CD4-positive, alpha-beta T cell treated with Interleukin-4 for 4 hours (primary cell): Measurements from ENCODE around the gene VILL.

ENCODE experiments used
- DNase-seq: peaks from one replicate; pipeline ENCODE4 v3.0.0-alpha.2; 2020

VILL gene

GRCh38 chr3:37990527-37990926, at the start of gene VILL:
Gene VILL (plus strand): TSS chr3:37990786. CDS start chr3:37993673, 2,887 bp downstream.
- DNase-seq, result no peak

GRCh38 chr3:37941608-37942508, 48.7 kb upstream of the VILL start:
- DNase-seq, result no peak

GRCh38 chr3:37942646-37943045, 47.9 kb upstream of the VILL start:
- no peak for DNase-seq

GRCh38 chr3:37943126-37943525, 47.5 kb upstream of the VILL start:
- DNase-seq, result no peak

GRCh38 chr3:37943631-37944314, 46.8 kb upstream of the VILL start:
- DNase-seq, result no peak

GRCh38 chr3:37944391-37944842, 46.2 kb upstream of the VILL start:
- DNase-seq, result no peak

GRCh38 chr3:37945156-37945806, 45.3 kb upstream of the VILL start:
- no peak for DNase-seq

- DNase-seq, result no peak
Measured at GRCh38 chr3:37945807-37946530, 44.6 kb upstream of the VILL start.

- no peak for DNase-seq
Measured at GRCh38 chr3:37946531-37946889, 44.1 kb upstream of the VILL start.

GRCh38 chr3:37949866-37950265, 40.7 kb upstream of the VILL start:
- no peak for DNase-seq

GRCh38 chr3:37952564-37952963, 38.0 kb upstream of the VILL start:
- DNase-seq, result no peak

GRCh38 chr3:37953226-37953625, 37.4 kb upstream of the VILL start:
- no peak for DNase-seq

GRCh38 chr3:37953707-37954394, 36.7 kb upstream of the VILL start:
- no peak for DNase-seq

- no peak for DNase-seq
Measured at GRCh38 chr3:37954881-37955280, 35.7 kb upstream of the VILL start.

GRCh38 chr3:37955918-37956707, 34.5 kb upstream of the VILL start:
- DNase-seq, result no peak

- no peak for DNase-seq
Measured at GRCh38 chr3:37956723-37957538, 33.7 kb upstream of the VILL start.

- DNase-seq, result no peak
Measured at GRCh38 chr3:37957539-37957936, 33.0 kb upstream of the VILL start.

GRCh38 chr3:37961622-37962431, 28.8 kb upstream of the VILL start:
- no peak for DNase-seq

- DNase-seq, result no peak
Measured at GRCh38 chr3:37963016-37963415, 27.6 kb upstream of the VILL start.

- no peak for DNase-seq
Measured at GRCh38 chr3:37963635-37964034, 27.0 kb upstream of the VILL start.
